Vagina (tissue), 2 donors: ENCODE results near the gene KIRREL3. TPM values are rescaled to one million over a fixed set of nuclear protein-coding genes. Genes with fewer than 3 reads are reported as not detected.

Experiments used
- DNase-seq, 2 donors: peaks; one replicate each; pipeline ENCODE4 v3.0.0-alpha.2; 2017; ENCODE audit errors: extremely low spot score in 2 of 2
- H3K27ac ChIP-seq: fragments of 200-600 bp; sonication (generic); one replicate; pipeline ENCODE4 v1.5.1; 2019
- H3K27me3 ChIP-seq: fragments of 200-600 bp; sonication (generic); one replicate; pipeline ENCODE4 v1.5.1; 2019
- H3K36me3 ChIP-seq, 2 donors: fragments of 200-600 bp; sonication (generic); one replicate each; pipeline ENCODE4 v1.5.1; 2017 to 2019
- H3K4me1 ChIP-seq: fragments of 200-600 bp; sonication (generic); one replicate; pipeline ENCODE4 v1.5.1; 2019
- H3K4me3 ChIP-seq, 2 donors: fragments of 200-600 bp; sonication (generic); 1 replicate in 1 of 2; 2 replicates in 1 of 2; pipeline ENCODE4 v1.5.1; 2016 to 2019
- H3K9me3 ChIP-seq: fragments of 200-600 bp; sonication (generic); one replicate; pipeline ENCODE4 v1.5.1; 2019
- CTCF ChIP-seq, 3 experiments: fragments of 450-650 bp in 2 of 3; fragments of 200-600 bp in 1 of 3; sonication (generic) in 1 of 3; IDR thresholded peaks; one replicate each; pipeline ENCODE4 v1.5.1; 2017 to 2019; ENCODE audit warnings: antibody characterized with exemption in 3 of 3, mild to moderate bottlenecking in 2 of 3, moderate library complexity in 2 of 3
- POLR2A ChIP-seq, 2 donors: fragments of 450-650 bp; IDR thresholded peaks; one replicate each; pipeline ENCODE4 v1.6.1; 2017; ENCODE audit warnings: antibody characterized with exemption in 2 of 2, mild to moderate bottlenecking in 2 of 2, moderate library complexity in 2 of 2
- POLR2AphosphoS5 ChIP-seq, 2 donors: sonication (generic); formaldehyde crosslinking; IDR thresholded peaks; one replicate each; pipeline ENCODE4 v1.9.0; 2017; ENCODE audit warnings: antibody characterized with exemption in 2 of 2, mild to moderate bottlenecking in 2 of 2, low read depth in 1 of 2; ENCODE audit not compliant: insufficient read depth in 1 of 2
- intact Hi-C: fragments of 100-400 bp; cut with DNase I; formaldehyde crosslinking; loops from one replicate; pipeline ENCODE4 v1.15.1; 2023
- total RNA-seq: library from RNA; depleted of rRNA; stranded (reverse); fragments of >200 nt; gene quantifications from one replicate; pipeline ENCODE4 v1.2.3, GENCODE V29; 2016

The KIRREL3 gene
- total RNA-seq, 1 donor from 2014 or later: not detected

DNA sequence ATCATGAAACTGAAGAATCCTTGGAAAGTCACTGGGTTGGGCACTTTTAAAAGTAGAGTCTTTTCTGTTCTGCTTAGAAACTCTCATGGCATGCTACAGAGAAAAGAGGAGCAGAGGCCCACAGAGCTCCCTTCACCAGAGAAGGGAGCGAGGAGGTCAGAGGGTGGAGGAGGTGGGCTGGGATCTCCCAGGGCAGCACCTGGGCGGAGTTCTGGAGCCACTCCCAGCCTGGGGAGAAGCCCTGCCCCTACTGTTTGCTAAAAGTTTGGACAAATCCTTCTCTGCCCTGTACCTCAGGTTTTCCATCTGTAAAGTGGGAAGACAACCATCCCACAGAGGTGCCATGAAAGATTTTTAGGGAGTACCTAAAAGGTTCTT, 299.1 kb downstream of the KIRREL3 start:
- Histone ChIP-seq H3K27me3 (no peaks in the 10 kb centered on the region), H3K4me1 (no peaks in the 10 kb centered on the region), H3K36me3 (no peaks in the 10 kb centered on the region), H3K4me3 (no peak overlapping the region), H3K27ac (no peak overlapping the region), H3K9me3 (no peaks in the 10 kb centered on the region)
- intact Hi-C loops: no loop called here
- DNase-seq: no peak
- TF ChIP-seq POLR2AphosphoS5 (IDR thresholded peaks at IDR 0.05; ENCODE audit: insufficient read depth in 1 of 2, low read depth in 1 of 2): no peak
- TF ChIP-seq POLR2A (IDR thresholded peaks at IDR 0.05): no peak
- no peak for TF ChIP-seq CTCF (IDR thresholded peaks at IDR 0.05)

DNA sequence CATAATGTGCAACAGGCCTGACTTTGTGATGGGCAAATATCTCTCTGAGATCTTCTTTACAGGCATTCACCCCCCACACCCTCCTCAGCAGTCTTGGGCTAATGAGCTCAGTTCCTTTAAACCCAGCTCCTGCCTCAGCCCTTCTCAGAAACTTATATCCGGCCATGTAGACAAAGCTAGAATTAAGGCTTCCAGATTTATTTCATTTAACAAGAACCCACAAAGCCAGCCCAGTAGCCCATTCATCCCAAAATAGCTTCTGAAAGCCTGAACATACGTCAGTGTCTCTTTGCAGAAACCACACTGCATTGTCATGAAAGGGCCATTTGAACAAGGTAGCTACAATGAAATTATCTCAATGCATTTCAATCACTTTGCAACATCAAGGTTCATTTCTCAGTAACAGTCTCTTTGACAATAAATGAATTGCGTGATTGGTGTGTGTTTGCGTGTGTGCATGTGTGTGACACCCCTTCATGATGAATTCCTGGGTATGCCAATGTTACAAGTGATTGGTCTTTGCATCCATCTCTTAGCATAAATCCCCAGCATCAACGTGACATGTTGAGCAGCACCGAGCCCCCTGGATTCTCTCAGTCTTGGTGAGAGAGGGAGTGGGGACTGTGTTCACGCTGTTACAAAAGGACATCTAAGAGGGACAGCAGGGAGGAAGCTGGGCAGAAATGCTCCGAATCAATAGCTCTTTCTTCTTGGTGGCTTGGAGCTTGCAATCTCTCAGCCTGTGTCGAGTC, 299.6 kb downstream of the KIRREL3 start:
- no peaks in the 10 kb centered on the region for H3K4me1 ChIP-seq
- no peak overlapping the region for H3K27ac ChIP-seq
- no peaks in the 10 kb centered on the region for H3K9me3 ChIP-seq
- DNase-seq: no peak
- no peak for TF ChIP-seq POLR2A (IDR thresholded peaks at IDR 0.05)
- TF ChIP-seq CTCF (IDR thresholded peaks at IDR 0.05): no peak
- no peak for TF ChIP-seq POLR2AphosphoS5 (IDR thresholded peaks at IDR 0.05; ENCODE audit: insufficient read depth in 1 of 2, low read depth in 1 of 2)
- intact Hi-C loops: no loop called here
- no peak overlapping the region for H3K4me3 ChIP-seq
- H3K27me3 ChIP-seq: no peaks in the 10 kb centered on the region
- H3K36me3 ChIP-seq: no peaks in the 10 kb centered on the region

- Histone ChIP-seq H3K4me1 (no peaks in the 10 kb centered on the region), H3K9me3 (no peaks in the 10 kb centered on the region), H3K4me3 (no peak overlapping the region), H3K27ac (no peak overlapping the region), H3K36me3 (no peaks in the 10 kb centered on the region), H3K27me3 (no peaks in the 10 kb centered on the region)
- intact Hi-C loops: no loop called here
- TF ChIP-seq CTCF (IDR thresholded peaks at IDR 0.05) (no peak), POLR2AphosphoS5 (IDR thresholded peaks at IDR 0.05; ENCODE audit: insufficient read depth in 1 of 2, low read depth in 1 of 2) (no peak), POLR2A (IDR thresholded peaks at IDR 0.05) (no peak)
- no peak for DNase-seq
Observed at GRCh38 chr11:126698576-126698975, 302.0 kb downstream of the KIRREL3 start.

DNA sequence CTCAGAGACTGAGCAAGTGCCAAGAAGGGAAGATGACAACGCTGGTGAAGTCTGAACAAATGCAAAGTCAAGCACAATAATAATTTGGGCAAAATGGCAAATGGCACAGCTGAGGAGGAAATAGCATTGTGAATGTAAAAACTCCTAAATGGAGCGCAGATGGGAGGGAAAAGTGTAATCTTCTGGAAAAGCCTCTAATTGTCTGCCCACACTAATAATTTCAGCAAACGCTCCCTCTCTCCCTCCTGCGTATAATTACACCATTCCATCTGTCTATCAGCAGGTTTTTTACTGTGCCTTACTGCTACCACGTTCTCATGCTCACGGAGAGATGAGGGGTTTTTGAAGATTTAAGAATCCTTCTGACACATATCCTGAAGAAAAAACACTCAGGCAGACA, 302.6 kb downstream of the KIRREL3 start:
- no peaks in the 10 kb centered on the region for H3K4me1 ChIP-seq
- intact Hi-C loops: no loop called here
- TF ChIP-seq CTCF (IDR thresholded peaks at IDR 0.05) (no peak), POLR2A (IDR thresholded peaks at IDR 0.05) (no peak), POLR2AphosphoS5 (IDR thresholded peaks at IDR 0.05; ENCODE audit: insufficient read depth in 1 of 2, low read depth in 1 of 2) (no peak)
- no peaks in the 10 kb centered on the region for H3K27me3 ChIP-seq
- H3K36me3 ChIP-seq: no peaks in the 10 kb centered on the region
- no peak for DNase-seq
- no peak overlapping the region for H3K27ac ChIP-seq
- H3K4me3 ChIP-seq: no peak overlapping the region
- no peaks in the 10 kb centered on the region for H3K9me3 ChIP-seq

- intact Hi-C loops: no loop called here
- DNase-seq: no peak
Observed at GRCh38 chr11:126696982-126697381, 303.6 kb downstream of the KIRREL3 start.

More at GRCh38 chr11:126696982-126697381, 303.6 kb downstream of the KIRREL3 start:
- Histone ChIP-seq H3K4me1 (no peaks in the 10 kb centered on the region), H3K27ac (no peak overlapping the region), H3K36me3 (no peaks in the 10 kb centered on the region), H3K9me3 (no peaks in the 10 kb centered on the region), H3K27me3 (no peaks in the 10 kb centered on the region), H3K4me3 (no peak overlapping the region)
- no peak for TF ChIP-seq POLR2AphosphoS5 (IDR thresholded peaks at IDR 0.05; ENCODE audit: insufficient read depth in 1 of 2, low read depth in 1 of 2)
- TF ChIP-seq CTCF (IDR thresholded peaks at IDR 0.05): no peak
- TF ChIP-seq POLR2A (IDR thresholded peaks at IDR 0.05): no peak
